BLaER1 (cell line): ENCODE results near the gene PSD.
A peak's percentile ranks its signal among the peaks of the same experiment; 100 is the strongest.

ENCODE experiments used
- H3K27ac ChIP-seq: shearing (Covaris generic); formaldehyde crosslinking; 2 replicates; pipeline ENCODE4 v1.8.1; 2022
- H3K27me3 ChIP-seq: shearing (Covaris generic); formaldehyde crosslinking; 2 replicates; pipeline ENCODE4 v1.8.1; 2022
- H3K36me3 ChIP-seq: shearing (Covaris generic); formaldehyde crosslinking; 2 replicates; pipeline ENCODE4 v1.8.1; 2022
- H3K4me1 ChIP-seq: shearing (Covaris generic); formaldehyde crosslinking; 2 replicates; pipeline ENCODE4 v1.8.1; 2022
- H3K4me2 ChIP-seq: shearing (Covaris generic); formaldehyde crosslinking; 2 replicates; pipeline ENCODE4 v1.8.1; 2022
- H3K4me3 ChIP-seq: shearing (Covaris generic); formaldehyde crosslinking; 2 replicates; pipeline ENCODE4 v1.8.1; 2022
- H3K9ac ChIP-seq: shearing (Covaris generic); formaldehyde crosslinking; 2 replicates; pipeline ENCODE4 v1.8.1; 2022
- H3K9me3 ChIP-seq: shearing (Covaris generic); formaldehyde crosslinking; 2 replicates; pipeline ENCODE4 v1.8.1; 2022
- H4K20me1 ChIP-seq: shearing (Covaris generic); formaldehyde crosslinking; 2 replicates; pipeline ENCODE4 v1.8.1; 2022
- Cebpa-rat ChIP-seq: shearing (Covaris generic); IDR thresholded peaks from 2 replicates; pipeline ENCODE4 v1.8.1; 2022

PSD gene

DNA sequence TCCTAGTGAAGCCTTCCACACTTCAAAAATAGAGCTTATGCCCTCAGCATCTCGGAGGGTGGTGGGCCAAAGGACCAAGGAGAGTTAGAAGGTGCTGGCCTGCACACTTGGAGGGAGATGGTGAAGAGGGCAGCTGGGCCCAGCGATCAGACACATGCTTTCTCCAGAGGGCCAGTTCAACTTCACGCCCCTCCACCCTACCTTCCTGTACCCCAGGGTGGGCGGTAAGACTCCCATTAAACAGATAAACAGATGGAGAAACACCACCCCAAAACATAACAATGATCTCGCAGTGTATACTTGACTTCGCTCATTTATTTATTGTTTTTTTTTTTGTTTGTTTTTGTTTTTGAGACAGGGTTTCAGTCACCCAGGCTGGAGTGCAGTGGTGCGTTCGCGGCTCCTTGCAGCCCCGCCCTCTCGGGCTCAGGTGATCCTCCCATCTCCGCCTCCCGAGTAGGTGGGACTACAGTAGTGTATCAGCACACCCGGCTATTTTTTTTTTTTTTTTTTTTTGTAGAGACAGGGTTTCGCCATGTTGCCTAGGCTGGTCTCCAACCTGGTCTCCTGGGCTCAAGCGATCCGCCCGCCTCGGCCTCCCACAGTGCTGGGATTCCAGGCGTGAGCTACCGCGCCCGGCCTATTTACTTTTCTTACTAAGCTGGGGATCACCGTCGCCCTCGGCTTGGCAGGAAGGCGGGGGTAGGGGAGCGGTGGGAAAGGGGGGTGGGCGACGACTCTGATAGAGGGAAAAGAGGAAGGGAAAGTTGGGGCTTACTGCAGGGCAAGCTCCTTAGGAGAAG lies 30.9 kb upstream of the PSD start:
- Histone ChIP-seq H3K27me3 (no peaks in the 10 kb centered on the region), H3K4me2 (peak overlapping the region; percentile 95), H3K36me3 (peaks cover 25% of the 10 kb centered on the region), H3K4me1 (peaks cover 28% of the 10 kb centered on the region), H3K4me3 (peak overlapping the region; percentile 97), H3K9ac (peak overlapping the region; percentile 97), H3K9me3 (no peaks in the 10 kb centered on the region), H4K20me1 (peaks cover 9% of the 10 kb centered on the region; the same call in 1 of the 2 replicates), H3K27ac (peak overlapping the region; percentile 96)
- no peak for TF ChIP-seq Cebpa-rat

- Histone ChIP-seq H3K4me2 (no peak overlapping the region), H3K27ac (no peak overlapping the region), H3K36me3 (no peaks in the 10 kb centered on the region), H3K4me1 (peaks cover 18% of the 10 kb centered on the region), H3K27me3 (no peaks in the 10 kb centered on the region), H3K9ac (no peak overlapping the region), H3K9me3 (no peaks in the 10 kb centered on the region), H4K20me1 (no peaks in the 10 kb centered on the region), H3K4me3 (no peak overlapping the region)
- TF ChIP-seq Cebpa-rat: no peak
These were observed 26.3 kb upstream of the PSD start for GRCh38 chr10:102444851-102445250.

DNA sequence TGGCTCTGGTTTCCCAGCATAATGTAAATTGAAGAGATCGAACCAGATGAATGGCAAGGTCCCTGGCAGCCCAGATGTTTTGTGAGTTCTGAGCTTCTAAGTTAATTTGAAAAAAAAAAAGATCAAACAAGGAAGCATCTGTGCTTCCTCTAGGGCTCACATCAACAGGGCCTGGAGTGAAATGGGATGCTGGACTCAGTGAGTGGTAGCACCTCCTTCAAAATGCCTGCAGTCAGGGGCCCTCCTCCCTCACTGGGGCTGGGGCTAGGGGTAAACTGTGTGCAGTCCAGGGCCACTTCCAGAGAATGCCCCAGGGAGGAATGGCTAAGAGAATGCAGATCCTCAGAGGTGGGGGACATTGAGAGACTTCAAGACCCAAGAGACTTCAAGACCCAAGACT lies 19.8 kb upstream of the PSD start:
- Histone ChIP-seq H3K9me3 (no peaks in the 10 kb centered on the region), H3K4me1 (peaks cover 57% of the 10 kb centered on the region), H3K27me3 (peaks cover 28% of the 10 kb centered on the region), H3K9ac (no peak overlapping the region), H4K20me1 (no peaks in the 10 kb centered on the region), H3K4me3 (no peak overlapping the region), H3K27ac (no peak overlapping the region), H3K4me2 (peak overlapping the region; percentile 35), H3K36me3 (no peaks in the 10 kb centered on the region)
- TF ChIP-seq Cebpa-rat: no peak

GRCh38 chr10:102437515-102437914 lies 18.9 kb upstream of the PSD start:
- peaks cover 28% of the 10 kb centered on the region for H3K27me3 ChIP-seq
- no peaks in the 10 kb centered on the region for H3K36me3 ChIP-seq
- no peaks in the 10 kb centered on the region for H3K9me3 ChIP-seq
- no peak overlapping the region for H3K27ac ChIP-seq
- no peak overlapping the region for H3K9ac ChIP-seq
- no peak overlapping the region for H3K4me2 ChIP-seq
- H3K4me1 ChIP-seq: peaks cover 65% of the 10 kb centered on the region
- no peak overlapping the region for H3K4me3 ChIP-seq
- no peaks in the 10 kb centered on the region for H4K20me1 ChIP-seq
- TF ChIP-seq Cebpa-rat: no peak

DNA sequence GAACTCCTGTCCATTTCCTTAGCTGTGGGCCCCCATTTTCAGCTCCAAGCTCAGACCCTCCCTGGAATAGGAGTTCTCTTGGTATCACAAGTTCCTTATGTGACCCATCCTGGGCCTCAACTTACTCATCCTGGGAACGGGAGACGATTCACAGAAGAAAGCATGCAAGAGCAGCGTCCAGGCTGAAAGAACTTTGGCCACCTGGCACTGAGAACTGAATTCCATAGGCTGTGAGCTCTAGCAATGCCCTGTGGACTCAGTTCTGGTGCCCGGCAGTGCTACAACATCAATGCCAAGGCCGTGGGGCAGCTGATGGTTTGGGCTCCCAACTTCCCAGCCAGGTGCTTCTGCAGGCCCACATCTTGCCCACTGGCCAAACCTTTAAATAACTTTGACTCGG lies 17.7 kb upstream of the PSD start:
- peak overlapping the region; percentile 98 for H3K4me2 ChIP-seq

GRCh38 chr10:102435529-102436233 lies 17.1 kb upstream of the PSD start:
- peak overlapping the region; percentile 75 for H3K9ac ChIP-seq

More for the DNA sequence above, 17.7 kb upstream of the PSD start:
- H3K36me3 ChIP-seq: no peaks in the 10 kb centered on the region
- no peaks in the 10 kb centered on the region for H4K20me1 ChIP-seq
- TF ChIP-seq Cebpa-rat: no peak
- 0 out of 2 replicates have a peak overlapping the region, but pooled peaks have one; percentile 59 for H3K27ac ChIP-seq
- H3K27me3 ChIP-seq: peaks cover 28% of the 10 kb centered on the region
- peak overlapping the region; percentile 75; the same call in 1 of the 2 replicates for H3K9ac ChIP-seq
- H3K4me3 ChIP-seq: peak overlapping the region; percentile 59; the same call in 1 of the 2 replicates
- H3K4me1 ChIP-seq: peaks cover 71% of the 10 kb centered on the region
- no peaks in the 10 kb centered on the region for H3K9me3 ChIP-seq

DNA sequence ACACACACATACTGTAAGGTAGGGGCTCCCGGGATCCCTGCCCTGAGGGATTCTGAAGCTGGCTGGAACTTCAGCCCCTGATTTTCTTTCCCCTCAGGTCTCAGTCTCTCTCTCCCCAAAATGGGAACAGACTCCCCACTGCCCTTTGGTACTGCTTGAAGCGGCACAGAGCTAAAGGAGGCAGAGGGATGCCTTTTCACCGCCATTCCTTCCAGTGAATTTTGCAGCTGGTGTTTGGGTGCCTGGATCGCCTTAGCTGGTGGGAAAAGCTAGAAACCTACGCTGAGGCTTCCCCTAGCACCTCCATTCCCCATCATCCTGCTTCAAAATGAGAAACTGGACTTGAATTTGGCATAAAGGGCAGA lies 16.5 kb upstream of the PSD start:
- Histone ChIP-seq H3K27ac (peak overlapping the region; percentile 49; the same call in 1 of the 2 replicates), H3K9ac (peak overlapping the region; percentile 58; the same call in 1 of the 2 replicates), H3K4me2 (peak overlapping the region; percentile 98), H3K9me3 (no peaks in the 10 kb centered on the region), H3K4me3 (peak overlapping the region; percentile 41; the same call in 1 of the 2 replicates), H3K4me1 (peaks cover 66% of the 10 kb centered on the region), H3K27me3 (peaks cover 28% of the 10 kb centered on the region), H4K20me1 (no peaks in the 10 kb centered on the region), H3K36me3 (no peaks in the 10 kb centered on the region)
- no peak for TF ChIP-seq Cebpa-rat

More at GRCh38 chr10:102435529-102436233, 17.1 kb upstream of the PSD start:
- Histone ChIP-seq H3K4me1 (peaks cover 72% of the 10 kb centered on the region), H3K4me2 (peak overlapping the region; percentile 98), H3K27ac (peak overlapping the region; percentile 59), H3K9me3 (no peaks in the 10 kb centered on the region), H3K4me3 (peak overlapping the region; percentile 59), H3K36me3 (no peaks in the 10 kb centered on the region), H4K20me1 (no peaks in the 10 kb centered on the region), H3K27me3 (peaks cover 28% of the 10 kb centered on the region)
- no peak for TF ChIP-seq Cebpa-rat

- no peaks in the 10 kb centered on the region for H3K9me3 ChIP-seq
- no peak overlapping the region for H3K9ac ChIP-seq
- peak overlapping the region; percentile 49; the same call in 1 of the 2 replicates for H3K27ac ChIP-seq
- H3K4me2 ChIP-seq: peak overlapping the region; percentile 98
- peaks cover 2% of the 10 kb centered on the region for H3K36me3 ChIP-seq
- H4K20me1 ChIP-seq: no peaks in the 10 kb centered on the region
- 0 out of 2 replicates have a peak overlapping the region, but pooled peaks have one; percentile 41 for H3K4me3 ChIP-seq
- peaks cover 28% of the 10 kb centered on the region for H3K27me3 ChIP-seq
- no peak for TF ChIP-seq Cebpa-rat
- peaks cover 61% of the 10 kb centered on the region for H3K4me1 ChIP-seq
These were observed 16.0 kb upstream of the PSD start for GRCh38 chr10:102434394-102435132.

- 0 out of 2 replicates have a peak overlapping the region, but pooled peaks have one; percentile 22 for H3K27ac ChIP-seq
- no peak overlapping the region for H3K9ac ChIP-seq
- no peaks in the 10 kb centered on the region for H3K9me3 ChIP-seq
- H3K4me3 ChIP-seq: no peak overlapping the region
- no peaks in the 10 kb centered on the region for H4K20me1 ChIP-seq
- no peak for TF ChIP-seq Cebpa-rat
- peak overlapping the region; percentile 98 for H3K4me2 ChIP-seq
- H3K4me1 ChIP-seq: peaks cover 60% of the 10 kb centered on the region
- peaks cover 8% of the 10 kb centered on the region for H3K36me3 ChIP-seq
- H3K27me3 ChIP-seq: peaks cover 28% of the 10 kb centered on the region
These were observed 15.0 kb upstream of the PSD start for GRCh38 chr10:102433619-102434046.
